ENCODE measurements around the gene DDTL.
"Not testable (repeated sequence)": the region's sequence is repeated elsewhere in the genome, so short reads cannot be mapped to it uniquely, and the experiment has no call there.

GRCh38 chr22:23951383-23951782 is 15.3 kb upstream of the DDTL start:
- TF ChIP-seq CTCF (IDR thresholded peaks at IDR 0.05); SIN3A (IDR thresholded peaks at IDR 0.05; ENCODE audit: borderline replicate concordance, insufficient read depth, low read depth, low read length); TCF7L2 (IDR thresholded peaks at IDR 0.05; ENCODE audit: low read depth, low read length); POLR2AphosphoS5 (IDR thresholded peaks at IDR 0.05; ENCODE audit: low read depth, low read length): not testable (repeated sequence)

Data from Panc1 (cell line).